Superior temporal gyrus (tissue), 1 donor: ENCODE data around the gene OR1F1.
A peak's percentile ranks its signal among the peaks of the same experiment; 100 is the strongest.
"Not testable (repeated sequence)": the region's sequence is repeated elsewhere in the genome, so short reads cannot be mapped to it uniquely, and the experiment has no call there.

Source experiments
- DNase-seq: peaks from one replicate; pipeline ENCODE4 v3.0.0-alpha.2; 2016; ENCODE audit errors: extremely low spot score

The OR1F1 gene

DNA sequence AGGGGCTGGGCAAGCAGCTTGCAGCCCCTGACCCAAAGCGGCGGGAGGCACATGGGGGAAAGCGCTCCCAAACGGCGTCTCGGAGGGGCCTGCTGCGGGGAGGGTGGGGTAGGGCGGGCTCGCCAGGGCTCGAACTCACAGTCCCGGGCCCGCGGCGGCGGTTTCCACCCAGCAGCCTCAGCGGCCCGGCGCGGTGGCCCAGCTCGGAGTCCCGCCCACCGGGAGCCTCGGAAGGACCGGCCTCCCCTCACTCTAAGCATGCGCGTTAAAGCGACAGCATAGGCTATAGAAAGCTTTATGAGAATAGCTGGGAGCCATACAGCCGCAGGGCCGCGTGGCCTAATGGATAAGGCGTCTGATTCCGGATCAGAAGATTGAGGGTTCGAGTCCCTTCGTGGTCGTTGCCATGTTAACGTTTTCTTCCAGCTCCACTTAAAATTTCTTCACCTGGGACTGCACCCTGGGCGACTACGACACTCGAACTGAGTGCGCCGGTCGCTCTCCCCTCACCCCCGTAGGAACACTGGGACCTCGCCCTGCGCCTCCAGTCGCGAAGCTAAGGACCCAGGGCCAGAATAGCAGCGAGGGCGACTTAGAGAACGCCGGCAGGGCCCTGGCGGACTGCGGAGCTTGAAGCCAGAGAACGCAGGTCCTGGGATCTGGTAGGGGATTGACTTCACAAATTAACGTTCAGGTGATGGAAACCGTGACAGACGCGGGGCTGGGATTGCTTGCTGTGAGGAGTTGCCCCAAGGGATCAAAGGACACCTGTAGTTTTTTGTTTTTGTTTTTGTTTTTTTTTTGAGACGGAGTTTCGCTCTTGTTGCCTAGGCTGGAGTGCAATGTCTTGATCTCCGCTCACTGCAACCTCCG is 37.4 kb upstream of the OR1F1 start:
- peak; percentile 98 for DNase-seq

DNA sequence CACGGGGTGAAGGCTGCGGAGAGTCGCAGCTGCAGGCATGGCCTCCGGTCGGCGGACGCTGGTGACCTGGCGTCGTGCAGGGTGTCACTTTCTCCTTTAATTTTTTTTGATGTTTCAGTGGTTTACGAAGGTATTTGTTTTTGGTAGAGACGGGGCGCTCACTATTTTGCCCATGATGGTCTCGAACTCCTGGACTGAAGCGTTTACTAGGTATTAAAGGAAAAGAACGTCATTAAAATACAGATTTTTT is 36.1 kb upstream of the OR1F1 start:
- no peak for DNase-seq

DNA sequence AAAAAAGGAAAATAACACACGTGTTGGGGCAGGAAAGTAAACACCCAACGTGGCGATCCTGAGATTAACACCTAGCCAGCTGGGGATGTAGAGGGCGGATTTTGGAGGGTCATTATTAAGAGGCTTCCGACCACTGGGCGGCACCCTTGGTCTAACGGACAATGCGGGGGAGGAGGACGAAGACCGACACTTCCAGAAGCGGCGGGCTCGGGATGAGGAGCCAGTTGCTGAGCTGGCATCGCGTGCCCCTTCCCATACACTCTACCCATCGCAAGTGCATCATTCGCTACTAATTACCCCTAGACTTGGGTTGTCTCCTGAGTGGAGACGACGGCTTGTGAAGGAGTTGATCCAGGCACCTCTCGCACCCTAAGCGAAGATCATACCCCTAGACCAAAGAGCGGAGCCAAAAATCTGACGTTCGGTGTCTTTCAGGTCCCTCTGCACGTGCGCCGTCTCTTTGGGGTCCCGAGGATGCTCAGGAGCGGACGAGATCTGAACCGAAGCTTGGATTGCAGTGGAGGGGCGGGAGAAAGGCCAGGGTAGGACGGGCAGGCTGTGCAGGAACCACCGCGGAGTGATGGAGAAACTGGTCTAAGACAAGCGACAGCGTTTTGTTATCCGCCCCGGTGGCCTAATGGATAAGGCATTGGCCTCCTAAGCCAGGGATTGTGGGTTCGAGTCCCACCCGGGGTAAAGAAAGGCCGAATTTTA is 35.6 kb upstream of the OR1F1 start:
- DNase-seq = peak; percentile 94

- no peak for DNase-seq
These were observed 35.0 kb upstream of the OR1F1 start for GRCh38 chr16:3152991-3153368.

GRCh38 chr16:3155181-3155580 is 32.8 kb upstream of the OR1F1 start:
- no peak for DNase-seq

GRCh38 chr16:3155972-3156371 is 32.0 kb upstream of the OR1F1 start:
- no peak for DNase-seq

DNA sequence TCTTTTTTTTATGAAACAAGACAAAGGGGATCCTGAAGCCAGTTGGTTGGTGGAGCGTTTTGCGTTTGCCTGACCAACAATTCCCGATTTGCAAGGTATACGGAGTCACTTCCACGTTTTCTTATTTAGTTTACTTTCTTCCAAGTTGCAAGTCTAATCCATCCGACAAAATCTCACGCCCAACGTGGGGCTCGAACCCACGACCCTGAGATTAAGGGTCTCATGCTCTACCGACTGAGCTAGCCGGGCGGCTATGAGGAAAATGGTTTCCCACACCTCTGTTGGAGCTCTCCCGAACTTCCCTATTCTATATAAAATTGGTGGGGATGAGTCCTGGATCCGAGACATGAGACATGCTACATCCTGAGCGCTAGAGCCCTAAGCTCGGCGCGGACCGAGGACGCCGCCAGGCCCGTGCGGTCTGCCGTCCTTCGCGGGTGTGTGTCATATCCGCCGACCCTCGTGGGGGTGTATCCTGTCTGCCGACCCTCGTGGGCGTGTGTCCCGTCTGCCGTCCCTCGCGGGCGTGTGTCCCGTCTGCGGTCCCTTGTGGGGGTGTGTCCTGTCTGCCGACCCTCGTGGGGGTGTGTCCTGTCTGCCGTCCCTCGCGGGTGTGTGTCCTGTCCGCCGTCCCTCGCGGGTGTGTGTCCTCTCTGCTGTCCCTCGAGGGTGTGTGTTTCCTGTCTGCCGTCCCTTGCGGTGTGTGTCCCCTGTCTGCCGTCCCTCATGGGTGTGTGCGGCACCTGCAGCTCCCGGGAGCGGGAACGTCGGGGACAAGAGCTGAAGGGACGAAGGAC is 30.6 kb upstream of the OR1F1 start:
- peak; percentile 33 for DNase-seq

GRCh38 chr16:3158026-3158509 is 29.9 kb upstream of the OR1F1 start:
- DNase-seq = no peak

DNA sequence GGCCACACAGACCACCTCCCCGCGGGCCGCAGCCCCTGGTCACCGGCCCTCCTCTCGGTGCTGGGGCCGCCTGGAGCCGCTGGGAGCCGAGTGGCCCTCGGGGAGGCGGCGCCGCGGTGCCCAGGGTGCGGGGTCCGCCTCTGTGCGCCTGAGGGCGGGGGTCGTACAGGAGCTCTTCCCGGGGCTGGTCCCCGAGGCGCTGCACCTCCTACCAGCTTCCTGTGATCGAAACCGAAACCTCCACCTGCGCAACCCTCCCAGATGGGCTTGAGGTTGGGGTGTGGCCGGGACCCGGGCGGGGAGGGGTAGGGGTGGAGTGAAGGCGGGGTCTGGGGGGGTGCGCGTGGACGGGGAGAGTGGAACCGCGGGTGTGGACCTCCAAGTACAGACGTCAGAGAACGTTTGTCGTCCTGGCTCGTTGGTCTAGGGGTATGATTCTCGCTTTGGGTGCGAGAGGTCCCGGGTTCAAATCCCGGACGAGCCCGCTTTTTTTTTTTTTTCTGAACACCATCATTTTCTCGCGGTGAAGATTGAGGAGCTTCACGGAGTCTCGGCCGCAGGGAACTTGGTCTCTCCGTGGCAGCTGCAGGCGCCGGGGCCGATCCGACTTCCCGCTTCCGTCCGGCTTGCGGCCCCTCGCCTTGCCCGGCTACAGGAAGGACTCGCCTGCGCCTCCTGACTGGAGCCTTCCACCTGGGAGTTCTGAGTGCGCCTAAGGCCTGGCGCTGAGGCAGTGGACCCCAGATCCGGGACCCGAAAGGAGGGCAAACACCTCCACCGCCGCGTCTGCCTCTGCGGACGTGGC is 29.3 kb upstream of the OR1F1 start:
- DNase-seq = no peak

GRCh38 chr16:3161235-3162018 is 26.6 kb upstream of the OR1F1 start:
- no peak for DNase-seq

DNA sequence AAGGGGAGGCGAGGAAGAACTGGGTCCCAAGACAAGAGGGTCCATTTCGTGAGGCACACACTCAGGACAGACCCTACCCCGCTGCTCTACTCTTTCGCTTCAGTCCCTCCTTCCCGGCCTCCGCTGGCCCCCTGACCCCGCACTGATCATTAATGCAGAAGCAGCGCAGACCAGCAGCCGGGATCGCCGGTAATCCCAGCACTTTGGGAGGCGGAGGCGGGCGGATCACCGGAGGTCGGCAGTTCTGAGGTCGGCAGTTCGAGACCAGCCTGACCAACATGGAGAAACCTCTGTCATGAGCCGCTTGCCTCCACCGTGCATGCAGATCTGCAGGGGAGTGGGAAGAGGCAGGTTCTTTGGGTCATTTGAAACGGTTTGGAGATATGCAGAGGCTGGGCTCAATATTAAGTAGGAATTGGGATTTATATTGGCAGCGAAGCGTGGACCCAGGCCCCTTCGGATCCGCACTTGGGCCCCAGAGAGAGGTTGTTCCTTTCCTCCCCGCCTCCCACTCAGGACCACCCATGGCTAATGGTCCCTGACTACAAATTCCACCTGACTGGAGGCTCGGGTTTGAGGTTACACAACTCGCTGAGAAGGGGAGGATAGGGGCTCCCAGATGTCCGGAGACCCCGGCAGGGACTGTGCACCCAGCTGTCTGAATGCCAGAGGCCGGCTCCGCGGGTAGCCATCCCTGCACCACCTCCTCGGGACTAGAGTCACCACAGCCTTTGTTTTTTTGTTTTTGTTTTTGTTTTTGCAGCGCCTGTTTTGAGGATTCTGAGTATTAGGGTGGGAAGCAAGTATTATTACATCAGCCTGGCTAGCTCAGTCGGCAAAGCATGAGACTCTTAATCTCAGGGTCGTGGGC is 23.6 kb upstream of the OR1F1 start:
- DNase-seq = no peak

- no peak for DNase-seq
These were observed 22.7 kb upstream of the OR1F1 start for GRCh38 chr16:3165111-3165822.

DNA sequence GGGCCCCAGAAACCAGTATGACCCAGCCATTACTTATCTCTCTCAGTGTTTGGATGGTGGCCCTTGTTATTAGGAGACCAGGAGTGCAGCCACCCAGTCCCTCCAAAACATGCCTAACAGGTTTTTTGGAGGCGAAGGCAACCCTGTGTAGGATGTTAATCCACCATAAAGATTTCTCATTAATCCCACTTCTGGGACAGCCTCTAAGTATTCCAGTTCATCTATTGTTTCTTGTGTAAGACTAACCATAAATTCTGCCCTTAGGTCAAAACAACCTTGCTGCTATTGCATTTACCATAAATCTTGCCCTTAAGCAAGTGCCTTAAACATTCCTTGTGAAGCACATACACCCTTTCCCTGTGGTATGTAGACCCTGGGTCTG is 21.5 kb upstream of the OR1F1 start:
- no peak for DNase-seq

- not testable (repeated sequence) for DNase-seq
These were observed 19.3 kb upstream of the OR1F1 start for GRCh38 chr16:3168729-3169128.

DNA sequence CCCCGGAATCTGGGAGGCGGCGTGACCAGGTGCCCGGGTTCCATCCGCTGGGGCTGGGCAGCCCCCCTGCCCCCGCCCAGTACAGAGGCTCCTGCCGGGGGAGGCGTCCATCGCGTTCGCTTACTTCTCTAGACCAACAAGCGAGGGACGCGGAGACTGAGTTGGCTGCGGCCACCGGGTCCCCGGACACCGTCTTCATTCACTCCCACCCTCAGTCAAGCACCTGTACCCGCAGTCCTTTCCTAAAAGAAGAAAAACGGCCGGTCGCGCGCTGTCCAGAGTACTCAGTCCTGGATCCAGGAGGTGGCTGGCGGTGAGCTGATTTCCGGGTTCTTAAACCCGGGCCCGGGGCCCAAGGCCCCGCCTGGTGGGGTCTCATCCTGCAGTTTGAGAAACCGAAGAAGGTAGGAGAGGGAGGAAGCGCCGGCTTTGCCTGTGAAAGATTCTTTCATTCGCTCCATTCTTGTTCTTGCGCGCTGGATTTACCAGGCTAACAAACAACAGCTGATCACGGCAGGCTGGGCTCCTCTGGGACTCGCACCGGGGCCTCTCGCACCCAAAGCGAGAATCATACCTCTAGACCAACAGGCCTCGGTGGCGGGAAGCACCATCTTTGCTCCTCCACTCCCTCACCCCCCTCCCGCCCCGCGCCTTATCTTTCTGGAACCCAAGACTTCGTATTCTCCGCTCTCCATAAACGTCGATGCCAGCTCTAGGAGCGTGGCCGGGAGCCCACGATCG is 17.4 kb upstream of the OR1F1 start:
- DNase-seq = no peak

DNA sequence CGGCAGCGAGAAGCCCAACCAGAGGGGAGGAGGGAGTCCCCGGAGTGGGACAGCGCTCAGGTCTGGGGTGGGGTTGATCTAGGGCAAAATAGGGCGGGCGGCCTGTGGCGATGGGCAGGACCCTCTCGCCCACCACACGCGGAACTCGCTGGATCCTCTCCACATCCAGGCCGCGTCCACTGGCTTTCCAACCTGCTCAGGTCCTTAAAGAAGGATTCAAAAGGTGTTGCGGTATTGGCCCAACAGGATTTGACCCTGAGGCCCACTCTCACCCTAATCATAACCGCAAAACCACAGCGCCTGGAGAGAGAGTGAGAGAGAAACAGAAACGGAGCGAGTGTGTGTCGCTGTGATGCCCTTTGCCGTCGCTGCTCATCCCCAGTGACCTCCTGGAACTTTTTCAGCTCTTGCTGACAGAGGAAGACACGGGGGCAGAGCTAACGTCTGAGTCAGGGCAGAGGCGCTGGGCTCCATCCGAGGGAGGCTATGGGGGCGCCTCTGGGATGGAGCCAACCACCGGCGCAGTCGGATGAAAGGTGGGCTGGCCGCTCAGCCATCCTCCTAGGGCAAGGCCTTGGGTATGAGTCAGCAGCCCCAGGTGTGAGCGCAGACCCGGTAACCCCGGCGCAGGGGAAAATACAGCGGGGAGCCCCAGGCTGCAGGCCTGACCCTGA is 16.7 kb upstream of the OR1F1 start:
- no peak for DNase-seq

DNA sequence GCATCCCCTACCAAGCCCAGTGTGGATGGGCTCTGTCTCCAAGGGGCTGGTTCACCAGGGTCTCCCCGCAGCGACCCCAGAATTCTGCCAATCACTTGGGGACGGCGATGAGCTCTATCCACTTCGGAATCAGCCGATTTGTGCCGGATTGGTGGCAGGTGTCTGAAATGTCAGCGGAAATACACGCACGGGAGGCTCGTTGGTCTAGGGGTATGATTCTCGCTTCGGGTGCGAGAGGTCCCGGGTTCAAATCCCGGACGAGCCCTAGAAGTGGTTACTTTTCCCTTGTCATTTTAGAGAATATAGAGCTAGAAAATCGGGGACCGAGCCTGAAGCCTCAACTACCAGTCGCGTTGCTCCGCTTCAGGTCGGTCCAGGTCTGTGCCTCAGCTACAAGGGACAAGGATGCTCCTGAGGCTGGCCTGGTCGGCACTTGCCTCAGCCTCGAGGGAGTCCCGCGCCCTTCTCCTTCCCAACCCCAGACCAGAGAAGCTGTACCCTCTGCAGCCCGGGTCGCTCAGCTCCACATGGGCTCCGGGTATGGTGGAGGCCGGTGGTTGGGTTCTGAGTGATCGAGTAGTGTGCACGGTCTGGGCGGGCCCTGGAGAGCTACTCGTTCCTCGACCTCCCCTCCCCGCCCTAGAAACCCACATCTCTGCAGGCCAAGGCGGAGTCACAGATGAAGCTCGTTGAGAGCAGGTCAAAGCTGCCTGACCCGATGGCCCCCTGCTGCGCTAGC is 16.0 kb upstream of the OR1F1 start:
- DNase-seq = no peak
